Daoy (cell line): ENCODE results near the gene SLC36A1. TPM values are rescaled to one million over a fixed set of nuclear protein-coding genes. Genes with fewer than 3 reads are reported as not detected.
A peak's percentile ranks its signal among the peaks of the same experiment; 100 is the strongest.
"Not testable (repeated sequence)": the region's sequence is repeated elsewhere in the genome, so short reads cannot be mapped to it uniquely, and the experiment has no call there.

Source experiments
- DNase-seq: peaks from one replicate; pipeline ENCODE4 v3.0.0-alpha.2; 2015; ENCODE audit warnings: low read depth
- total RNA-seq: library from RNA; depleted of rRNA; stranded (reverse); fragments of >200 nt; shearing (Covaris generic); gene quantifications from 2 replicates; pipeline ENCODE4 v1.2.3, GENCODE V29; 2014; rRNA removed

Gene SLC36A1
- 1.7 and 3.5 TPM in 2 replicates for total RNA-seq

- peak; percentile 96 for DNase-seq
Observed at GRCh38 chr5:151447174-151448037, at the start of gene SLC36A1. Gene SLC36A1, plus strand, starts transcription at chr5:151447603. Its CDS starts 11,190 bp downstream, at chr5:151458793.

GRCh38 chr5:151405334-151406160 lies 41.9 kb upstream of the SLC36A1 start:
- DNase-seq: no peak

- DNase-seq: no peak
Observed at GRCh38 chr5:151406322-151406947, 41.0 kb upstream of the SLC36A1 start.

- no peak for DNase-seq
Observed at GRCh38 chr5:151408591-151409230, 38.7 kb upstream of the SLC36A1 start.

GRCh38 chr5:151413800-151414199 lies 33.6 kb upstream of the SLC36A1 start:
- DNase-seq: no peak

GRCh38 chr5:151414536-151414935 lies 32.9 kb upstream of the SLC36A1 start:
- DNase-seq: no peak

- DNase-seq: no peak
Observed at GRCh38 chr5:151417712-151418111, 29.7 kb upstream of the SLC36A1 start.

GRCh38 chr5:151420127-151420526 lies 27.3 kb upstream of the SLC36A1 start:
- DNase-seq: no peak

- no peak for DNase-seq
Observed at GRCh38 chr5:151424892-151425523, 22.4 kb upstream of the SLC36A1 start.

- DNase-seq: not testable (repeated sequence)
Observed at GRCh38 chr5:151426347-151426746, 21.1 kb upstream of the SLC36A1 start.

GRCh38 chr5:151427258-151427657 lies 20.1 kb upstream of the SLC36A1 start:
- DNase-seq: no peak

GRCh38 chr5:151430731-151431130 lies 16.7 kb upstream of the SLC36A1 start:
- no peak for DNase-seq

- DNase-seq: no peak
Observed at GRCh38 chr5:151431666-151432065, 15.7 kb upstream of the SLC36A1 start.

- DNase-seq: no peak
Observed at GRCh38 chr5:151432210-151432609, 15.2 kb upstream of the SLC36A1 start.

- DNase-seq: no peak
Observed at GRCh38 chr5:151434570-151435237, 12.7 kb upstream of the SLC36A1 start.

GRCh38 chr5:151448038-151448985 lies 909 bp downstream of the SLC36A1 start:
- peak; percentile 31 for DNase-seq

GRCh38 chr5:151449297-151449696 lies 1.9 kb downstream of the SLC36A1 start:
- no peak for DNase-seq

GRCh38 chr5:151449839-151450238 lies 2.4 kb downstream of the SLC36A1 start:
- no peak for DNase-seq

GRCh38 chr5:151450605-151451004 lies 3.2 kb downstream of the SLC36A1 start:
- DNase-seq: no peak
